Measurements from ENCODE around the gene UNC13A. TPM values are rescaled to one million over a fixed set of nuclear protein-coding genes. Genes with fewer than 3 reads are reported as not detected.

The UNC13A gene
- total RNA-seq, 1 donor from 2014 or later: 1.2 TPM

DNA sequence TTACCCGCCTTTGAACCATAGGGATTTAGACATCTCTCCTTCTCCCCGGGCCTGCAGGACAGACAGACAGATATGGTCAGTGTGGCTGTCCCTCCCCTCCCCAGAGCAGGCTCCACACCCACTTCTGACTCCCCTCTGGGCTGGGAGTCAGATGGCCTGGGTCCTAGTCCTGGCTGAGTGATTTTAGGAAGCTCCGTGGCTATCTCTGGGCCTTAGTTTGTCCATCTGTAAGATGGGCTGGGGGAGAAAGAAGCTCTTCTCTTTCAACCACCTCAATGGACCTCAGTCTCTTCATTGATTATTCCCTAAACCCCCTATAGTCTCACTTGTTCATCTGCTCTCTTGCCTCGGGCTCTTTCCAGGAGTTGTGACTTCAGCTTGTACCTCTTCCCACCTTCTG lies 35.5 kb downstream of the UNC13A start:
- no peak overlapping the region for H3K4me3 Mint-ChIP-seq (ENCODE audit: unreplicated experiment)

GRCh38 chr19:17648786-17649185 lies 39.4 kb downstream of the UNC13A start:
- no peak overlapping the region for H3K4me3 Mint-ChIP-seq (ENCODE audit: unreplicated experiment)
- peaks cover 5% of the 10 kb centered on the region for H3K27me3 Mint-ChIP-seq (ENCODE audit: unreplicated experiment)
- TF ChIP-seq CTCF (IDR thresholded peaks at IDR 0.05; ENCODE audit: unreplicated experiment): no peak
- DNase-seq (ENCODE audit: low spot score): no peak
- H3K27ac Mint-ChIP-seq (ENCODE audit: unreplicated experiment): no peak overlapping the region
- H3K36me3 Mint-ChIP-seq (ENCODE audit: low read depth, unreplicated experiment): no peaks in the 10 kb centered on the region
- H3K4me1 Mint-ChIP-seq (ENCODE audit: unreplicated experiment): no peaks in the 10 kb centered on the region
- H3K9me3 Mint-ChIP-seq (ENCODE audit: unreplicated experiment): no peaks in the 10 kb centered on the region

More for the DNA sequence above, 35.5 kb downstream of the UNC13A start:
- DNase-seq (ENCODE audit: low spot score): no peak
- TF ChIP-seq CTCF (IDR thresholded peaks at IDR 0.05; ENCODE audit: unreplicated experiment): no peak
- peaks cover 5% of the 10 kb centered on the region for H3K27me3 Mint-ChIP-seq (ENCODE audit: unreplicated experiment)
- no peak overlapping the region for H3K27ac Mint-ChIP-seq (ENCODE audit: unreplicated experiment)
- no peaks in the 10 kb centered on the region for H3K4me1 Mint-ChIP-seq (ENCODE audit: unreplicated experiment)
- no peaks in the 10 kb centered on the region for H3K9me3 Mint-ChIP-seq (ENCODE audit: unreplicated experiment)
- peaks cover 9% of the 10 kb centered on the region for H3K36me3 Mint-ChIP-seq (ENCODE audit: low read depth, unreplicated experiment)

- no peak for TF ChIP-seq CTCF (IDR thresholded peaks at IDR 0.05; ENCODE audit: unreplicated experiment)
- no peaks in the 10 kb centered on the region for H3K4me1 Mint-ChIP-seq (ENCODE audit: unreplicated experiment)
- peaks cover 5% of the 10 kb centered on the region for H3K27me3 Mint-ChIP-seq (ENCODE audit: unreplicated experiment)
- H3K9me3 Mint-ChIP-seq (ENCODE audit: unreplicated experiment): no peaks in the 10 kb centered on the region
- no peak overlapping the region for H3K4me3 Mint-ChIP-seq (ENCODE audit: unreplicated experiment)
- no peak overlapping the region for H3K27ac Mint-ChIP-seq (ENCODE audit: unreplicated experiment)
- no peaks in the 10 kb centered on the region for H3K36me3 Mint-ChIP-seq (ENCODE audit: low read depth, unreplicated experiment)
- DNase-seq (ENCODE audit: low spot score): no peak
Observed at GRCh38 chr19:17648097-17648660, 40.0 kb downstream of the UNC13A start.

- no peaks in the 10 kb centered on the region for H3K36me3 Mint-ChIP-seq (ENCODE audit: low read depth, unreplicated experiment)
Observed at GRCh38 chr19:17647071-17648020, 40.8 kb downstream of the UNC13A start.

More at GRCh38 chr19:17647071-17648020, 40.8 kb downstream of the UNC13A start:
- Mint-ChIP-seq H3K9me3 (ENCODE audit: unreplicated experiment) (no peaks in the 10 kb centered on the region), H3K27me3 (ENCODE audit: unreplicated experiment) (peaks cover 5% of the 10 kb centered on the region), H3K4me3 (ENCODE audit: unreplicated experiment) (no peak overlapping the region), H3K27ac (ENCODE audit: unreplicated experiment) (no peak overlapping the region), H3K4me1 (ENCODE audit: unreplicated experiment) (no peaks in the 10 kb centered on the region)
- no peak for DNase-seq (ENCODE audit: low spot score)
- TF ChIP-seq CTCF (IDR thresholded peaks at IDR 0.05; ENCODE audit: unreplicated experiment): no peak

Measured in endothelial cell (in vitro differentiated cells).